ENCODE results near the gene SIRT7. TPM values are rescaled to one million over a fixed set of nuclear protein-coding genes. Genes with fewer than 3 reads are reported as not detected.

Gene SIRT7, protein sequence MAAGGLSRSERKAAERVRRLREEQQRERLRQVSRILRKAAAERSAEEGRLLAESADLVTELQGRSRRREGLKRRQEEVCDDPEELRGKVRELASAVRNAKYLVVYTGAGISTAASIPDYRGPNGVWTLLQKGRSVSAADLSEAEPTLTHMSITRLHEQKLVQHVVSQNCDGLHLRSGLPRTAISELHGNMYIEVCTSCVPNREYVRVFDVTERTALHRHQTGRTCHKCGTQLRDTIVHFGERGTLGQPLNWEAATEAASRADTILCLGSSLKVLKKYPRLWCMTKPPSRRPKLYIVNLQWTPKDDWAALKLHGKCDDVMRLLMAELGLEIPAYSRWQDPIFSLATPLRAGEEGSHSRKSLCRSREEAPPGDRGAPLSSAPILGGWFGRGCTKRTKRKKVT
- 12.7 and 18.1 TPM in 2 replicates for total RNA-seq (ENCODE audit: low replicate concordance)

DNA sequence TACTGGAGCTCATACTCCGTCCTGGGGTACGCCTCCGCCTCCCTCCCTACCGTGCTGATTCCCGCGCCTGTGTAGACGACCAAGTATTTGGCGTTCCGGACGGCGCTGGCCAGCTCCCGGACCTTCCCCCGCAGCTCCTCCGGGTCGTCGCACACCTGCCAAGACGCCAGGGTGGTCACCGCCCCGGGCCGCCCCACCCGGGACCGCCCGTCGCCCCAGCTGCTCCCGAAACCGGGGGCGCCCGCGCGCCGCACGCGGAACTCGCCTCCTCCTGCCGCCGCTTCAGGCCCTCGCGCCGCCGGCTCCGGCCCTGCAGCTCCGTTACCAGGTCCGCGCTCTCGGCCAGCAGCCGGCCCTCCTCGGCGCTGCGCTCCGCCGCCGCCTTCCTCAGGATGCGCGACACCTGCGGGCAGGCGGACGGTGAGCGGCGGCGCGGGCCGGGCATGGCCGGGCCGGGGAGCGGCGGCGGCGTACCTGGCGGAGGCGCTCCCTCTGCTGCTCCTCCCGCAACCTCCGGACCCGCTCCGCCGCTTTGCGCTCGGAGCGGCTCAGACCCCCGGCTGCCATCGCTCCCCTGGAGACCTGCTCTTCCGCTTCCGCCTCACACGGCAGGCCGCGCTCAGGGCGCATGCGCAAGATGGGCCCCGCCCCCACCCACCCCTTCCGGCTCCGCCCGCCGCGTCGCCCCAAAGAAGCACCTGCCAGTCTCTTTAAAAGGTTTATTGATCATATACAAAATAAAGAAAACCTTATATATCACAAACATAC lies at the start of gene SIRT7:
TSS of gene SIRT7 (minus strand) at position 612 of the 768 bp plus-strand sequence. CDS start at position 567, 45 bp downstream.
- peak; percentile 66 for DNase-seq (ENCODE audit: low read depth)
- no peak for TF ChIP-seq CTCF (IDR thresholded peaks at IDR 0.05; ENCODE audit: insufficient read depth, low read length)
- H3K4me3 ChIP-seq (ENCODE audit: low read depth, low read length): peak within 1 kb of the TSS; percentile 78

DNA sequence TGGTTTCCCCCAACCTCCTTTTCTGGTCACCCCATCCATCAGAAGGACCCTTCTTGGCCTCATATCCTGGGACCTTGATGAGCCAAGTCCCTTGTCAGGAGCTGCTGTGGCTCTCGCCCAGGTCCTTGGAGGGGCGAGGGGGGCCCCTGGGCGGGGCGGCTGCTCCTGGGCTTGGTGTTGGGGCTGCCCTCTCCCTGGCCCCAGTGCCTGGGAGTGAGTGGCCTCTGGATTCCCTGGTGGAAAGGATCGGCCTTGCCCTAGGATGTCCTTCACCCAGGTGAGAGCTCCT lies 49.2 kb upstream of the SIRT7 start:
- no peak for DNase-seq (ENCODE audit: low read depth)
- TF ChIP-seq CTCF (IDR thresholded peaks at IDR 0.05; ENCODE audit: insufficient read depth, low read length): no peak
- H3K4me3 ChIP-seq (ENCODE audit: low read depth, low read length): no peak overlapping the region

DNA sequence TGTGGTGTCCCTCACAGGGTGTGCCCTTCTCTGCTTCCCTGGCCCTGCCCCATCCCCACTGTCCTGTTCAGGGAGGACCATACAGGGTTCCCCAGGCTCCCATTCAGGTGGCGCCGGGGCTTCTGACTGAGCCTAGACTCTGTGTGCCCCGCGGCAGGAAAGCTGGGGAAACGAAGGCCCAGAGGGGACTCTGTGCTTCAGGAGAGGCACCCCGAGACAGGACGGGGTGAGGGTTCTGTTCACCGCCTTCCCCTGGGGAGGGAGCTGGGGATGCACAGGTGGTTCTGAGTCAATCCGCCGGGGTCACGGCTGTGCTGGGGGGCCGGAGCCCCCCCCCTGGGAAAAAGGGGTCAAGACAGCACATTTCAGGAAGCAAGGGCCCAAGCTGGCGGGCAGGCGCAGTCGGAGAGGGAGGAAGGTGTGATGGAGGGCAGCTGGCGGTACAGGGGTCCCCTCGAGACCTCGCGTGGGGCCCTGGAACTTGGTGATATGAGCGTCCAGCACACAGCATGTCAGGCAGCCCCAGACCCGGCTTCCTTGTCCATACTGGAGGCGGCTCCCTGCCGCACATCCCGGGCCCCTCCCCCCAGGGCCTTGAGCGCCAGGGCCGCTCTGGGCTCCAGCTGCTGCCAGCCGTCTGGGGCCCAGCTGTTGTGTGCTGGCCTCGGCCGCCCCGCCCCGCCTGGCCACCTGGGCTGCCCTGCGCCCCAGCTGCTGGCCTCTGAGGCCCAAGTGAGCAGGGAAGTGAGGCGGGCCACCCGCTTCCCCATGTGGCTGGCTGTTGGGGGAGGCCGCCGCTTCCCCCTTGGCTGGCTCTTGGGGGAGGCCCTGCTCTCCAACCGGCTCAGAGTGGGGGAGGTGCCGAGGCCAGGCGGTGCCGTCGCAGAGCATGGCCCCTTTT lies 48.6 kb upstream of the SIRT7 start:
- H3K4me3 ChIP-seq (ENCODE audit: low read depth, low read length): no peak overlapping the region
- TF ChIP-seq CTCF (IDR thresholded peaks at IDR 0.05; ENCODE audit: insufficient read depth, low read length): no peak
- DNase-seq (ENCODE audit: low read depth): no peak

DNA sequence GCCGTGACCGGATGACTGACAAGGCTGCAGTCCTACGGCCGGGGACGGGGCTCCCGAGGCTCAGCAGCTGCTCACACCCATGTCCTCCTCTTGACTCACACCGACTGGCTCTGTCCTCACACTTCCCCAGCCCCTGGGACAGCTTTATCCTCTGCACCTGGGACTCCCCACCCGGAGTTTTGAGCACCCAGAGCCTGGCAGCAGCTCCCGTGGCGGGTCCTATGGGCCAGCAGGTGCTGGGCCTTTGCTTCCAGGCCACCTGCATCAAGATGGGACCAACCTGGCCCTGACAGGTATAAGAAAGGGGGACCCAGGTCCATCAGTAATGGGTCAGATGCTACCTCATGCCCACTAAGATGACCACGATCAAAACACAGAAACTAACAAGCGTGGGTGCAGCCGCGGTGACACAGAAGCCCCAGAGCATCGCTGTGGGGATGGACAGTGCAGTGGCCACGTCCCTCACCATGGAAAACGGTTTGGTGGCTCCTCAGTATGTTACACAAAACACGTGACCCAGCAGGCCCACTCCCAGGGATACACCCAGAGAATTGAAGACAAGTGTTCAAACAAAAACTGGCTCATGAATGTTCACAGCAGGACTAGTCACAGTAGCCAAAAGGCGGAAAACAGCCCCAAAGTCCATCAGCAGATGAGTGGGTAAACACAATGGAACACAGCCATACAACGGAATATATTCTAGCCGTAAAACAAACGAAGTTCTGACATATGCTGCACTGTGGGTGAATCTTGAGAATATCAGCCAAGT lies 46.3 kb upstream of the SIRT7 start:
- H3K4me3 ChIP-seq (ENCODE audit: low read depth, low read length): no peak overlapping the region
- no peak for TF ChIP-seq CTCF (IDR thresholded peaks at IDR 0.05; ENCODE audit: insufficient read depth, low read length)
- DNase-seq (ENCODE audit: low read depth): no peak

DNA sequence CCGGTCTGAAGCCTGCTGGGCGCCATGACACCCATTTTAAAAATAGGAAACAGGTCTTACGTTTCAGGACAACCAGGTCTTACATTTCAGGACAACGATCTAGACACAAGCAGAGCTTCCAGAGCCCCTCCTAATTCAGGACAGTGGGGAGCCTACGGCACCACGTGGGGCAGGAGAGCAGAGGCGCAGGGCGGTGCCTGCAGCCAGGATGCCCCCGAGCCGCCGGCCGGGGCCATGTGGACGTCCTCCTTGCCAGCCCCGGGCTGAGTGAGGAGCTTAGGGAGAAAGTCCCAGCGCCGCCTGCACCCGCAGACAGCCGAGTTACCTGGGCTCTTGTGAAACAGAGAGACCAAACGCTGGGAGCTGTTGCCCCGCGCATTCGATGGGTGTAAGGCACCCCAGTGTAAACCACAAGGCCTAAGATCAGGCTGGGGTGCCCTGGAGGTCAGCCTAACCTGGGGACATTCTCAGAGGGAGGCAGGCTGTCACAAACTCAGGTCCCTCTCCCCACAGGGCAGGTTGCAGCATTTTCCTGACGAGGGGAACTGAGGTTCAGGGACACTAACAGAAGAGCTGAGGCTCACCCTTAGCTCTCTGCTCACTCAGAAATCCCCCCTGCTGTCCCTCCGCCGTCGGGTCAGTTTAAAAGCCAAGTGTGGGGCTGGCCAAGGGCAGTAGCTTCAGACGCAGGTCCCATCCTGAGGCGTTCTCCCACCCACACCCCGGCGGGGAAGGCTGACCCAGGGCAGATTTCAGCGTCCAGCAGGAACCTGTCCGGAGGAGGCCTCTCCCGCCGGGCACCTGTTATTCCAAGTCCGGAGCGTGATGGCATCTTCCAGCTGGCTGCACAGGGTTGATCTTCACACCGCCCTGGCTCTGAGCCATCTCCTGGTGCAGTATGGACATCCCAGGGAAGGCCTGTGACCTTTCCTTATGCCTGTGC lies 44.8 kb upstream of the SIRT7 start:
- DNase-seq (ENCODE audit: low read depth): no peak
- TF ChIP-seq CTCF (IDR thresholded peaks at IDR 0.05; ENCODE audit: insufficient read depth, low read length): no peak
- no peak overlapping the region for H3K4me3 ChIP-seq (ENCODE audit: low read depth, low read length)
